ENCODE measurements around the gene IKZF1. TPM values are rescaled to one million over a fixed set of nuclear protein-coding genes. Genes with fewer than 3 reads are reported as not detected.
A peak's percentile ranks its signal among the peaks of the same experiment; 100 is the strongest.

Gene IKZF1
- total and polyA plus RNA-seq, 2 of the 4 experiments (the other 2 are of a cell fraction): not detected

- Histone ChIP-seq H2BK5ac (ENCODE audit: low read depth, low read length, poor library complexity, severe bottlenecking) (no peak overlapping the region), H3K9me3 (ENCODE audit: control insufficient read depth, insufficient read depth, low read length) (no peaks in the 10 kb centered on the region), H3K4me1 (ENCODE audit: control insufficient read depth, insufficient read depth, low read length) (no peaks in the 10 kb centered on the region), H3K27ac (ENCODE audit: insufficient read depth, low read length) (no peak overlapping the region), H3K4ac (ENCODE audit: low read depth, low read length) (no peak overlapping the region), H3K79me1 (ENCODE audit: low read depth in 1 of 2, low read length in 2 of 2) (no peaks in the 10 kb centered on the region), H2BK15ac (ENCODE audit: low read depth, low read length) (no peak overlapping the region), H2BK20ac (ENCODE audit: low read depth, low read length) (no peak overlapping the region), H3K56ac (ENCODE audit: extremely low read depth, insufficient read depth, low read length) (no peak overlapping the region), H2BK120ac (ENCODE audit: low read depth, low read length) (no peak overlapping the region), H4K5ac (ENCODE audit: low read depth, low read length) (no peak overlapping the region), H2AFZ (replicated peaks; ENCODE audit: low read length, poor library complexity) (no peak overlapping the region), H2AK5ac (ENCODE audit: low read depth, low read length) (no peak overlapping the region), H3K4me3 (ENCODE audit: insufficient read depth, low read depth, low read length) (no peak overlapping the region), H3K23ac (ENCODE audit: low read depth, low read length) (no peak overlapping the region), H4K91ac (ENCODE audit: insufficient read depth, low read depth, low read length) (no peak overlapping the region), H3K9me1 (ENCODE audit: insufficient read depth, low read length) (no peaks in the 10 kb centered on the region), H3K9ac (ENCODE audit: low read depth, low read length) (no peak overlapping the region), H2AK9ac (replicated peaks; ENCODE audit: low read depth, low read length, poor library complexity) (peak overlapping the region; percentile 18), H3K36me3 (ENCODE audit: control insufficient read depth, insufficient read depth, low read length) (no peaks in the 10 kb centered on the region), H3K27me3 (ENCODE audit: control insufficient read depth, insufficient read depth, low read length) (peaks cover 3% of the 10 kb centered on the region), H4K8ac (ENCODE audit: low read depth in 2 of 2, low read length in 2 of 2) (no peak overlapping the region), H4K20me1 (ENCODE audit: insufficient read depth, low read length) (no peaks in the 10 kb centered on the region), H3K18ac (ENCODE audit: low read depth, low read length) (no peak overlapping the region), H3K4me2 (ENCODE audit: low read depth, low read length) (no peak overlapping the region), H3K14ac (replicated peaks; ENCODE audit: low read depth, low read length) (no peak overlapping the region)
- POLR2A ChIA-PET (ENCODE audit: unreplicated experiment): no interaction called here
- no peak for ATAC-seq (ENCODE audit: low read depth)
- no peak for DNase-seq
- in situ Hi-C loops (cut with MboI; ENCODE audit: low sequenced_read_pairs) (no loop called here), dilution Hi-C loops (cut with HindIII; ENCODE audit: low sequenced_read_pairs, unreplicated experiment) (no loop called here), intact Hi-C loops (cut with micrococcal nuclease) (loop anchor here (1.0 kb wide), 2 partner anchors 276 to 326 kb away; no protein-coding TSS in a partner anchor)
- no peak for TF ChIP-seq MXI1 (IDR thresholded peaks at IDR 0.05; ENCODE audit: borderline replicate concordance, low read depth, low read length)
- no peak for TF ChIP-seq MAFK (IDR thresholded peaks at IDR 0.05; ENCODE audit: low read depth, low read length)
- no peak for TF ChIP-seq NFE2L2 (IDR thresholded peaks at IDR 0.05; ENCODE audit: low read depth, low read length)
- no peak for TF ChIP-seq MAZ (IDR thresholded peaks at IDR 0.05; ENCODE audit: borderline replicate concordance, low read depth, low read length)
- WGBS, 2 experiments (ENCODE audit: extremely low coverage in 2 of 2, insufficient read length in 1 of 2): 83% methylated on average over 2 of the region's 14 CpGs; no CpG with 5 or more reads in 1 of the 2 experiments
- CTCF ChIA-PET: interaction anchor here (0.6 to 1.7 kb wide), 7 partner anchors 9 to 742 kb away, joined by 3 to 8 read pairs (median 4); no protein-coding TSS in a partner anchor
- BruUV-seq (replicated peaks): no TSS peak
These were observed 114.2 kb downstream of the IKZF1 start for GRCh38 chr7:50418526-50419290.
